IMR-90 (cell line): ENCODE data around the gene CD320. TPM values are rescaled to one million over a fixed set of nuclear protein-coding genes. Genes with fewer than 3 reads are reported as not detected.
A peak's percentile ranks its signal among the peaks of the same experiment; 100 is the strongest.

ENCODE experiments used
- ATAC-seq: fragments of 200-7000 bp; cut with Tn5 transposase; 2 replicates; pipeline ENCODE4 v1.9.1; 2020; ENCODE audit warnings: low read depth, mild to moderate bottlenecking, moderate library complexity
- BruUV-seq: library from RNA; stranded (reverse); fragments of 400-500 nt; replicated peaks from 2 replicates; lab custom pipeline; 2021; lab: Mats Ljungman, UMichigan
- CTCF ChIA-PET: fragments of 300-600 bp; formaldehyde crosslinking; extraction: SDS; loops from one replicate; lab custom pipeline; 2021; ENCODE audit warnings: antibody characterized with exemption; lab: Yijun Ruan, JAX
- POLR2A ChIA-PET: fragments of 300-600 bp; sonication (Branson Sonifier 250); formaldehyde crosslinking; loops from one replicate; lab custom pipeline; 2022; ENCODE audit warnings: antibody characterized with exemption; ENCODE audit not compliant: unreplicated experiment; lab: Charles Lee
- DNase-seq: peaks from one replicate; pipeline ENCODE4 v3.0.0; 2013
- H2AFZ ChIP-seq: replicated peaks from 2 replicates; pipeline ENCODE3; 2013; ENCODE audit warnings: low read length, mild to moderate bottlenecking; ENCODE audit not compliant: poor library complexity
- H2AK5ac ChIP-seq: 2 replicates; pipeline ENCODE4 v1.6.1; 2013; ENCODE audit warnings: low read depth, low read length, inconsistent platforms
- H2AK9ac ChIP-seq: replicated peaks from 2 replicates; pipeline ENCODE3; 2013; ENCODE audit warnings: mild to moderate bottlenecking, low read depth, low read length, moderate library complexity; ENCODE audit not compliant: poor library complexity
- H2BK120ac ChIP-seq: 2 replicates; pipeline ENCODE4 v1.6.1; 2013; ENCODE audit warnings: low read depth, low read length, inconsistent platforms
- H2BK15ac ChIP-seq: 3 replicates; pipeline ENCODE4 v1.6.1; 2013; ENCODE audit warnings: low read depth, low read length, inconsistent platforms
- H2BK20ac ChIP-seq: 2 replicates; pipeline ENCODE4 v1.6.1; 2013; ENCODE audit warnings: low read depth, mild to moderate bottlenecking, inconsistent platforms, low read length, moderate library complexity
- H2BK5ac ChIP-seq: 2 replicates; pipeline ENCODE4 v1.6.1; 2013; ENCODE audit warnings: mild to moderate bottlenecking, low read depth, low read length, inconsistent platforms; ENCODE audit not compliant: poor library complexity, severe bottlenecking
- H3K14ac ChIP-seq: replicated peaks from 2 replicates; pipeline ENCODE4 v1.6.1; 2013; ENCODE audit warnings: low read depth, low read length, inconsistent platforms
- H3K18ac ChIP-seq: 2 replicates; pipeline ENCODE4 v1.6.1; 2013; ENCODE audit warnings: low read depth, low read length, control low read depth
- H3K23ac ChIP-seq: 2 replicates; pipeline ENCODE4 v1.6.1; 2013; ENCODE audit warnings: low read depth, low read length, inconsistent platforms
- H3K27ac ChIP-seq: 2 replicates; pipeline ENCODE4 v1.5.1; 2013; ENCODE audit warnings: mild to moderate bottlenecking, control low read depth, low read length; ENCODE audit not compliant: insufficient read depth
- H3K27me3 ChIP-seq: 2 replicates; pipeline ENCODE4 v1.6.1; 2013; ENCODE audit warnings: low read length; ENCODE audit not compliant: control insufficient read depth, insufficient read depth
- H3K36me3 ChIP-seq: 2 replicates; pipeline ENCODE4 v1.6.1; 2013; ENCODE audit warnings: low read length, mixed read lengths; ENCODE audit not compliant: control insufficient read depth, insufficient read depth
- H3K4ac ChIP-seq: 2 replicates; pipeline ENCODE4 v1.6.1; 2013; ENCODE audit warnings: low read depth, low read length, inconsistent platforms
- H3K4me1 ChIP-seq: 2 replicates; pipeline ENCODE4 v1.6.1; 2013; ENCODE audit warnings: low read length, mixed read lengths; ENCODE audit not compliant: control insufficient read depth, insufficient read depth
- H3K4me2 ChIP-seq: 2 replicates; pipeline ENCODE4 v1.6.1; 2013; ENCODE audit warnings: low read depth, mild to moderate bottlenecking, control low read depth, low read length, moderate library complexity
- H3K4me3 ChIP-seq: 2 replicates; pipeline ENCODE4 v1.5.1; 2013; ENCODE audit warnings: low read depth, mild to moderate bottlenecking, control low read depth, low read length, moderate library complexity; ENCODE audit not compliant: insufficient read depth
- H3K56ac ChIP-seq: 2 replicates; pipeline ENCODE4 v1.6.1; 2013; ENCODE audit warnings: low read length, inconsistent platforms; ENCODE audit not compliant: insufficient read depth; ENCODE audit errors: extremely low read depth
- H3K79me1 ChIP-seq, 2 experiments: 2 replicates each; pipeline ENCODE4 v1.6.1; 2013; ENCODE audit warnings: low read length in 2 of 2, inconsistent platforms in 1 of 2, low read depth in 1 of 2
- H3K9ac ChIP-seq: 2 replicates; pipeline ENCODE4 v1.6.1; 2013; ENCODE audit warnings: low read depth, low read length, control low read depth
- H3K9me1 ChIP-seq: 2 replicates; pipeline ENCODE4 v1.6.1; 2013; ENCODE audit warnings: low read length, inconsistent platforms; ENCODE audit not compliant: insufficient read depth
- H3K9me3 ChIP-seq: 2 replicates; pipeline ENCODE4 v1.6.1; 2013; ENCODE audit warnings: low read length; ENCODE audit not compliant: control insufficient read depth, insufficient read depth
- H4K20me1 ChIP-seq: 2 replicates; pipeline ENCODE4 v1.6.1; 2013; ENCODE audit warnings: low read length, inconsistent platforms; ENCODE audit not compliant: insufficient read depth
- H4K5ac ChIP-seq: 2 replicates; pipeline ENCODE4 v1.6.1; 2013; ENCODE audit warnings: mild to moderate bottlenecking, low read depth, low read length, control low read depth
- H4K8ac ChIP-seq, 2 experiments: 2 replicates each; pipeline ENCODE4 v1.6.1; 2013; ENCODE audit warnings: low read depth in 2 of 2, low read length in 2 of 2, control low read depth in 1 of 2, inconsistent platforms in 1 of 2
- H4K91ac ChIP-seq: 2 replicates; pipeline ENCODE4 v1.6.1; 2013; ENCODE audit warnings: low read depth, low read length, inconsistent platforms; ENCODE audit not compliant: insufficient read depth
- CTCF ChIP-seq: conservative IDR thresholded peaks from 2 replicates; pipeline ENCODE4 v1.5.1; 2012; ENCODE audit warnings: mild to moderate bottlenecking, low read depth, low read length, improper control_type of control experiment
- NFE2L2 ChIP-seq: fragments of 150-350 bp; IDR thresholded peaks from 2 replicates; pipeline ENCODE4 v1.6.1; 2016; ENCODE audit warnings: low read depth, mild to moderate bottlenecking, low read length
- POLR2A ChIP-seq: IDR thresholded peaks from 2 replicates; pipeline ENCODE4 v1.6.1; 2012; ENCODE audit warnings: mild to moderate bottlenecking, low read depth, low read length
- RAD21 ChIP-seq: IDR thresholded peaks from 2 replicates; pipeline ENCODE4 v1.6.1; 2012; ENCODE audit warnings: low read length, improper control_type of control experiment
- RCOR1 ChIP-seq: IDR thresholded peaks from 2 replicates; pipeline ENCODE4 v1.6.1; 2012; ENCODE audit warnings: mild to moderate bottlenecking, low read length, improper control_type of control experiment; ENCODE audit not compliant: insufficient replicate concordance
- WGBS, 2 experiments: methylation state at CpG; one replicate each; pipeline versions ENCODE4 v1.1.5 to v1.1.7; 2013; ENCODE audit warnings: missing lambda C conversion rate in 2 of 2; ENCODE audit not compliant: insufficient read length in 1 of 2; ENCODE audit errors: extremely low coverage in 2 of 2; 5-methylcytosine and 5-hydroxymethylcytosine counted together
- dilution Hi-C: fragments of 300-500 bp; cut with HindIII; formaldehyde crosslinking; loops from one replicate; pipeline ENCODE4 v1.14.3; 2018; ENCODE audit warnings: low sequenced_read_pairs; ENCODE audit not compliant: unreplicated experiment
- in situ Hi-C: fragments of 300-500 bp; cut with MboI; formaldehyde crosslinking; loops from 3 replicates; pipeline ENCODE4 v1.14.3; 2019; ENCODE audit warnings: low sequenced_read_pairs, inconsistent platforms, mixed read lengths
- intact Hi-C: fragments of 100-400 bp; cut with micrococcal nuclease; formaldehyde crosslinking; loops from 2 replicates; pipeline ENCODE4 v1.10.0; 2022
- polyA plus RNA-seq, 3 experiments: library from polyadenylated mRNA; depleted of rRNA; stranded (reverse); fragments of >200 nt; gene quantifications; 2 replicates each; pipeline ENCODE4 v1.2.3, GENCODE V29; 2012; ENCODE audit warnings: low replicate concordance in 1 of 3
- total RNA-seq: library from RNA; depleted of rRNA; stranded (reverse); fragments of >200 nt; gene quantifications from 2 replicates; pipeline ENCODE4 v1.2.3, GENCODE V29; 2012

CD320 gene
- total and polyA plus RNA-seq, 2 of the 4 experiments (the other 2 are of a cell fraction) = 13.3 to 78.5 TPM

DNA sequence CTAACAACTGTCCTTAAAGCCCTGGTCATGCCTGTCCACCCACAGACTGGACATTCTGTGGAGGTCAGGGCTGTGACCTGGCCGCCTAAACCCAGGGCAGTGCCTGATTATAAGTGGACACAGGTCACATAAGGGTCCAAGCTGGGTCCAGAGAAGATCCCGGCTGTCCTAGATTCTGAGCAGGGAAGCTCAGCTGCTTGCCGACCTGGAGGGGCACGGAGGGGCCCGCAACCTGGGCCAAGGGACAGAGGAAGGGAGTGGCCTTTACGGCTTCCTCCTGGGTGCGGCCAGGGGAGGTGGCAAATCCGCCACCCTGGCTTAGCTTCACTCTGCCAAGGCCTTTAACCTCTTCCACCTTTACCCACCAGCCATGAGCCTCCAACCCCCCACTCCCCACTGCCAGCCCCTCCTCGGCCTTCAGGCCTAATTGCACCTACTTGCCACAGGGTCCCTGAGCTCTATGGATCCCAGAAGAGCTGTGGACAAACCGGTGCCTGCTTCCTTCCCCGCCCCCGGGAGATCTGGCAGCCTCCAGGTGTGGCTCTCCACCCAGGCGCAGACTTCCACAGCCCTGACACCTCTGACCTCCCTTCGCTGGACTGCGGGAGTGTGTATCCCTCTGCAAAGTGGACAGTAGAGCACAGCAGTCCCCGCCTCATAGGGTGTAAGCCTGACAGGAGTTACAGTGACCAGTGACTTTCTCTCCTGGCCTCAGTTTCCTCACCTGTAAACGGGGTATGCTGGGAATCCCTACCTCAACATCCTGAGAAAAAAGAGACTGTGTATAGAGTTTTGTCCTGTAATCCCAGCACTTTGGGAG lies 1.7 kb downstream of the CD320 start (continued):
- TF ChIP-seq POLR2A = no peak

DNA sequence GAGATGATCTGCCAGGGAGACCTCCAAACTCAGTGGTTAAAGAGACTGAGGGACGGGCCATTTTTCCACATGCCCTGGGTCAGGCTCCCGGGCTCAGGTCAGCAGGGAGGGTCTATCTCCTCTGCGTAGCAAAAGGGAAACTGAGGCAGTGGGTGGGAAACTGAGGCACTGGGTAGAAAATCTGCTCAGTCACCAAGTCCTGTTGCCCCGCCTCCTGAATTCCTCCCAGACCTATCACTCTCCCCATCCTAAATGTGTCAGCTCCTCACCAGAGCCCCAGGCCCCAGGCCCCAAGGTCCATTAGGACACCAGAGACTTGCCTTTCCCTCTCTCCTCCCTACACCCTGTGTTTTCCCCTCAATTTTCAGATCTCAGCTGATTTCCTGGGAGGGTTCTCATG lies 2.4 kb downstream of the CD320 start:
- Histone ChIP-seq H3K9ac (no peak overlapping the region), H3K14ac (no peak overlapping the region), H4K91ac (no peak overlapping the region), H3K4me1 (peaks cover 6% of the 10 kb centered on the region), H4K8ac (no peak overlapping the region), H3K36me3 (peaks cover 6% of the 10 kb centered on the region), H3K79me1 (peaks cover 6 to 22% of the 10 kb centered on the region in 2 experiments; a peak in 3 of 4 replicates), H3K56ac (no peak overlapping the region), H3K4ac (no peak overlapping the region), H3K27ac (no peak overlapping the region), H2BK15ac (no peak overlapping the region), H2AK9ac (peak overlapping the region; percentile 42), H2BK5ac (no peak overlapping the region), H3K9me1 (peaks cover 3% of the 10 kb centered on the region), H4K5ac (no peak overlapping the region), H3K18ac (no peak overlapping the region), H2BK20ac (no peak overlapping the region), H2AFZ (no peak overlapping the region), H3K4me3 (no peak overlapping the region), H4K20me1 (no peaks in the 10 kb centered on the region), H2BK120ac (no peak overlapping the region), H3K4me2 (no peak overlapping the region), H3K9me3 (no peaks in the 10 kb centered on the region), H3K27me3 (no peaks in the 10 kb centered on the region), H3K23ac (no peak overlapping the region), H2AK5ac (no peak overlapping the region)
- dilution Hi-C loops (no loop called here), in situ Hi-C loops (no loop called here), intact Hi-C loops (no loop called here)
- CTCF ChIA-PET = no interaction called here
- POLR2A ChIA-PET = no interaction called here
- no TSS peak for BruUV-seq
- WGBS, 2 experiments = no CpG with 5 or more reads among the region's 4 CpGs
- no peak for DNase-seq
- no peak for ATAC-seq
- no peak for TF ChIP-seq RCOR1
- no peak for TF ChIP-seq CTCF
- TF ChIP-seq RAD21 = no peak
- TF ChIP-seq NFE2L2 = no peak
